Measurements from ENCODE around the gene HECW1. TPM values are rescaled to one million over a fixed set of nuclear protein-coding genes. Genes with fewer than 3 reads are reported as not detected.

HECW1 gene
- polyA plus RNA-seq, 4 donors: under 0.01 to 0.10 (median 0.03) TPM; not detected in 1

GRCh38 chr7:43533801-43534479 is 421.5 kb downstream of the HECW1 start:
- Histone ChIP-seq H3K9me3 (ENCODE audit: control insufficient read depth in 2 of 2, insufficient read depth in 1 of 2, low read depth in 1 of 2, low read length in 1 of 2) (no peaks in the 10 kb centered on the region), H3K4me3 (ENCODE audit: low read depth in 1 of 3, low read length in 3 of 3) (no peak overlapping the region), H3K36me3 (ENCODE audit: control insufficient read depth in 3 of 3, insufficient read depth in 2 of 3, low read depth in 1 of 3, low read length in 3 of 3) (no peaks in the 10 kb centered on the region), H3K27ac (ENCODE audit: low read depth in 1 of 3, low read length in 2 of 3) (no peak overlapping the region), H3K27me3 (ENCODE audit: control insufficient read depth in 3 of 3, insufficient read depth in 3 of 3, low read length in 3 of 3) (no peaks in the 10 kb centered on the region), H3K4me1 (ENCODE audit: control insufficient read depth in 3 of 3, insufficient read depth in 2 of 3, low read depth in 1 of 3, low read length in 2 of 3) (peaks cover 0 to 25% (median 7%) of the 10 kb centered on the region in 3 donors)
- DNase-seq (no peak), FAIRE-seq (no peak)
- 61 to 81% (median 80%) methylated on average over 6 of the region's 6 CpGs for WGBS, 3 donors

- Histone ChIP-seq H3K9me3 (ENCODE audit: control insufficient read depth in 2 of 2, insufficient read depth in 1 of 2, low read depth in 1 of 2, low read length in 1 of 2) (no peaks in the 10 kb centered on the region), H3K36me3 (ENCODE audit: control insufficient read depth in 3 of 3, insufficient read depth in 2 of 3, low read depth in 1 of 3, low read length in 3 of 3) (no peaks in the 10 kb centered on the region), H3K27me3 (ENCODE audit: control insufficient read depth in 3 of 3, insufficient read depth in 3 of 3, low read length in 3 of 3) (no peaks in the 10 kb centered on the region), H3K4me1 (ENCODE audit: control insufficient read depth in 3 of 3, insufficient read depth in 2 of 3, low read depth in 1 of 3, low read length in 2 of 3) (peaks cover 0 to 25% (median 7%) of the 10 kb centered on the region in 3 donors), H3K27ac (ENCODE audit: low read depth in 1 of 3, low read length in 2 of 3) (no peak overlapping the region), H3K4me3 (ENCODE audit: low read depth in 1 of 3, low read length in 3 of 3) (no peak overlapping the region)
- DNase-seq: no peak
- no peak for FAIRE-seq
- WGBS, 3 donors: 84 to 94% (median 92%) methylated on average over 4 of the region's 4 CpGs
Observed at GRCh38 chr7:43535031-43535451, 422.6 kb downstream of the HECW1 start.

- Histone ChIP-seq H3K4me1 (ENCODE audit: control insufficient read depth in 3 of 3, insufficient read depth in 2 of 3, low read depth in 1 of 3, low read length in 2 of 3) (peaks cover 0 to 20% (median 7%) of the 10 kb centered on the region in 3 donors), H3K36me3 (ENCODE audit: control insufficient read depth in 3 of 3, insufficient read depth in 2 of 3, low read depth in 1 of 3, low read length in 3 of 3) (no peaks in the 10 kb centered on the region), H3K27ac (ENCODE audit: low read depth in 1 of 3, low read length in 2 of 3) (no peak overlapping the region), H3K9me3 (ENCODE audit: control insufficient read depth in 2 of 2, insufficient read depth in 1 of 2, low read depth in 1 of 2, low read length in 1 of 2) (no peaks in the 10 kb centered on the region), H3K27me3 (ENCODE audit: control insufficient read depth in 3 of 3, insufficient read depth in 3 of 3, low read length in 3 of 3) (no peaks in the 10 kb centered on the region), H3K4me3 (ENCODE audit: low read depth in 1 of 3, low read length in 3 of 3) (no peak overlapping the region)
- no peak for FAIRE-seq
- DNase-seq: no peak
- WGBS, 3 donors: 83 to 87% (median 85%) methylated on average over 6 of the region's 6 CpGs
Observed at GRCh38 chr7:43535810-43536585, 423.6 kb downstream of the HECW1 start.

- H3K36me3 ChIP-seq (ENCODE audit: control insufficient read depth in 3 of 3, insufficient read depth in 2 of 3, low read depth in 1 of 3, low read length in 3 of 3): no peaks in the 10 kb centered on the region
- DNase-seq: no peak
- H3K4me1 ChIP-seq (ENCODE audit: control insufficient read depth in 3 of 3, insufficient read depth in 2 of 3, low read depth in 1 of 3, low read length in 2 of 3): peaks cover 0 to 14% (median 5%) of the 10 kb centered on the region in 3 donors
- H3K27ac ChIP-seq (ENCODE audit: low read depth in 1 of 3, low read length in 2 of 3): no peak overlapping the region
- 89 to 90% (median 90%) methylated on average over 15 of the region's 15 CpGs for WGBS, 3 donors
- H3K9me3 ChIP-seq (ENCODE audit: control insufficient read depth in 2 of 2, insufficient read depth in 1 of 2, low read depth in 1 of 2, low read length in 1 of 2): no peaks in the 10 kb centered on the region
- no peak for FAIRE-seq
- no peak overlapping the region for H3K4me3 ChIP-seq (ENCODE audit: low read depth in 1 of 3, low read length in 3 of 3)
- H3K27me3 ChIP-seq (ENCODE audit: control insufficient read depth in 3 of 3, insufficient read depth in 3 of 3, low read length in 3 of 3): peaks cover 0 to 2% (median 0%) of the 10 kb centered on the region in 3 donors
Observed at GRCh38 chr7:43536773-43537172, 424.3 kb downstream of the HECW1 start.

GRCh38 chr7:43537765-43538403 is 425.4 kb downstream of the HECW1 start:
- Histone ChIP-seq H3K27me3 (ENCODE audit: control insufficient read depth in 3 of 3, insufficient read depth in 3 of 3, low read length in 3 of 3) (peaks cover 0 to 2% (median 0%) of the 10 kb centered on the region in 3 donors), H3K36me3 (ENCODE audit: control insufficient read depth in 3 of 3, insufficient read depth in 2 of 3, low read depth in 1 of 3, low read length in 3 of 3) (no peaks in the 10 kb centered on the region), H3K4me3 (ENCODE audit: low read depth in 1 of 3, low read length in 3 of 3) (no peak overlapping the region), H3K27ac (ENCODE audit: low read depth in 1 of 3, low read length in 2 of 3) (no peak overlapping the region), H3K4me1 (ENCODE audit: control insufficient read depth in 3 of 3, insufficient read depth in 2 of 3, low read depth in 1 of 3, low read length in 2 of 3) (peaks cover 0 to 14% (median 5%) of the 10 kb centered on the region in 3 donors), H3K9me3 (ENCODE audit: control insufficient read depth in 2 of 2, insufficient read depth in 1 of 2, low read depth in 1 of 2, low read length in 1 of 2) (no peaks in the 10 kb centered on the region)
- 85 to 91% (median 87%) methylated on average over 9 of the region's 9 CpGs for WGBS, 3 donors
- FAIRE-seq (no peak), DNase-seq (peak in 1 of 2 donors; percentile 21)

- peaks cover 0 to 14% (median 5%) of the 10 kb centered on the region in 3 donors for H3K4me1 ChIP-seq (ENCODE audit: control insufficient read depth in 3 of 3, insufficient read depth in 2 of 3, low read depth in 1 of 3, low read length in 2 of 3)
- peaks cover 0 to 2% (median 0%) of the 10 kb centered on the region in 3 donors for H3K27me3 ChIP-seq (ENCODE audit: control insufficient read depth in 3 of 3, insufficient read depth in 3 of 3, low read length in 3 of 3)
- peak; percentile 31 to 68 for DNase-seq
- no peak for FAIRE-seq
- 28 to 62% (median 50%) methylated on average over 4 of the region's 4 CpGs for WGBS, 3 donors
- no peaks in the 10 kb centered on the region for H3K9me3 ChIP-seq (ENCODE audit: control insufficient read depth in 2 of 2, insufficient read depth in 1 of 2, low read depth in 1 of 2, low read length in 1 of 2)
- H3K36me3 ChIP-seq (ENCODE audit: control insufficient read depth in 3 of 3, insufficient read depth in 2 of 3, low read depth in 1 of 3, low read length in 3 of 3): no peaks in the 10 kb centered on the region
- H3K4me3 ChIP-seq (ENCODE audit: low read depth in 1 of 3, low read length in 3 of 3): no peak overlapping the region
- no peak overlapping the region for H3K27ac ChIP-seq (ENCODE audit: low read depth in 1 of 3, low read length in 2 of 3)
Observed at GRCh38 chr7:43538404-43538771, 425.9 kb downstream of the HECW1 start.

- peaks cover 0 to 2% (median 0%) of the 10 kb centered on the region in 3 donors for H3K27me3 ChIP-seq (ENCODE audit: control insufficient read depth in 3 of 3, insufficient read depth in 3 of 3, low read length in 3 of 3)
- DNase-seq (no peak), FAIRE-seq (no peak)
- H3K27ac ChIP-seq (ENCODE audit: low read depth in 1 of 3, low read length in 2 of 3): no peak overlapping the region
- WGBS, 3 donors: 89 to 95% (median 91%) methylated on average over 3 of the region's 3 CpGs
- H3K4me3 ChIP-seq (ENCODE audit: low read depth in 1 of 3, low read length in 3 of 3): no peak overlapping the region
- no peaks in the 10 kb centered on the region for H3K9me3 ChIP-seq (ENCODE audit: control insufficient read depth in 2 of 2, insufficient read depth in 1 of 2, low read depth in 1 of 2, low read length in 1 of 2)
- peaks cover 0 to 14% (median 5%) of the 10 kb centered on the region in 3 donors for H3K4me1 ChIP-seq (ENCODE audit: control insufficient read depth in 3 of 3, insufficient read depth in 2 of 3, low read depth in 1 of 3, low read length in 2 of 3)
- no peaks in the 10 kb centered on the region for H3K36me3 ChIP-seq (ENCODE audit: control insufficient read depth in 3 of 3, insufficient read depth in 2 of 3, low read depth in 1 of 3, low read length in 3 of 3)
Observed at GRCh38 chr7:43540471-43540870, 428.0 kb downstream of the HECW1 start.

GRCh38 chr7:43542716-43543115 is 430.3 kb downstream of the HECW1 start:
- no peak for FAIRE-seq
- H3K4me3 ChIP-seq (ENCODE audit: low read depth in 1 of 3, low read length in 3 of 3): no peak overlapping the region
- 95% methylated on average over 5 of the region's 5 CpGs for WGBS, 3 donors

More at GRCh38 chr7:43542716-43543115, 430.3 kb downstream of the HECW1 start:
- Histone ChIP-seq H3K9me3 (ENCODE audit: control insufficient read depth in 2 of 2, insufficient read depth in 1 of 2, low read depth in 1 of 2, low read length in 1 of 2) (no peaks in the 10 kb centered on the region), H3K36me3 (ENCODE audit: control insufficient read depth in 3 of 3, insufficient read depth in 2 of 3, low read depth in 1 of 3, low read length in 3 of 3) (no peaks in the 10 kb centered on the region), H3K27me3 (ENCODE audit: control insufficient read depth in 3 of 3, insufficient read depth in 3 of 3, low read length in 3 of 3) (peaks cover 0 to 2% (median 0%) of the 10 kb centered on the region in 3 donors), H3K27ac (ENCODE audit: low read depth in 1 of 3, low read length in 2 of 3) (no peak overlapping the region), H3K4me1 (ENCODE audit: control insufficient read depth in 3 of 3, insufficient read depth in 2 of 3, low read depth in 1 of 3, low read length in 2 of 3) (peaks cover 0 to 4% (median 4%) of the 10 kb centered on the region in 3 donors)
- DNase-seq: no peak

Measured in small intestine (tissue), 7 donors.